Activated B cell treated with CpG ODN at 0.5 μM for 24 hours (primary cell): ENCODE data around the gene C5orf58. TPM values are rescaled to one million over a fixed set of nuclear protein-coding genes. Genes with fewer than 3 reads are reported as not detected.

Experiments
- ATAC-seq: fragments of 200-7000 bp; cut with Tn5 transposase; one replicate; pipeline ENCODE4 v1.10.0; 2021; ENCODE audit warnings: low read depth, mild to moderate bottlenecking, moderate library complexity
- CTCF ChIA-PET: fragments of 350-600 bp; sonication (Branson Sonifier 250); formaldehyde crosslinking; loops from one replicate; lab custom pipeline; 2021; ENCODE audit warnings: antibody characterized with exemption; lab: Charles Lee
- POLR2A ChIA-PET: fragments of 350-600 bp; sonication (Branson Sonifier 250); formaldehyde crosslinking; loops from one replicate; lab custom pipeline; 2021; ENCODE audit warnings: antibody characterized with exemption; lab: Charles Lee
- DNase-seq: peaks from one replicate; pipeline ENCODE4 v3.0.0; 2022
- H3K27ac Mint-ChIP-seq: one replicate; pipeline ENCODE4 v1.8.0; 2020; ENCODE audit warnings: mixed read lengths
- H3K27me3 Mint-ChIP-seq: one replicate; pipeline ENCODE4 v1.8.0; 2021; ENCODE audit warnings: mixed read lengths
- H3K36me3 Mint-ChIP-seq: one replicate; pipeline ENCODE4 v1.8.0; 2021; ENCODE audit warnings: low read depth, mixed read lengths
- H3K4me1 Mint-ChIP-seq: one replicate; pipeline ENCODE4 v1.8.0; 2021; ENCODE audit warnings: mixed read lengths
- H3K4me3 Mint-ChIP-seq: one replicate; pipeline ENCODE4 v1.8.0; 2020; ENCODE audit warnings: mild to moderate bottlenecking, mixed read lengths
- H3K9me3 Mint-ChIP-seq: one replicate; pipeline ENCODE4 v1.8.0; 2020; ENCODE audit warnings: mixed read lengths
- intact Hi-C: fragments of 100-400 bp; cut with micrococcal nuclease; formaldehyde crosslinking; loops from one replicate; pipeline ENCODE4 v1.15.1; 2024
- total RNA-seq: library from RNA; stranded (reverse); gene quantifications from 2 replicates; pipeline ENCODE4 v1.2.3, GENCODE V29; 2022
- TF ChIP-seq, protein P1 (sequence below): fragments of 200-600 bp; IDR thresholded peaks from one replicate; pipeline ENCODE4 v1.8.0; 2022; ENCODE audit warnings: antibody characterized with exemption, mild to moderate bottlenecking

C5orf58 gene
- total RNA-seq, 1 donor from 2014 or later, result not detected

DNA sequence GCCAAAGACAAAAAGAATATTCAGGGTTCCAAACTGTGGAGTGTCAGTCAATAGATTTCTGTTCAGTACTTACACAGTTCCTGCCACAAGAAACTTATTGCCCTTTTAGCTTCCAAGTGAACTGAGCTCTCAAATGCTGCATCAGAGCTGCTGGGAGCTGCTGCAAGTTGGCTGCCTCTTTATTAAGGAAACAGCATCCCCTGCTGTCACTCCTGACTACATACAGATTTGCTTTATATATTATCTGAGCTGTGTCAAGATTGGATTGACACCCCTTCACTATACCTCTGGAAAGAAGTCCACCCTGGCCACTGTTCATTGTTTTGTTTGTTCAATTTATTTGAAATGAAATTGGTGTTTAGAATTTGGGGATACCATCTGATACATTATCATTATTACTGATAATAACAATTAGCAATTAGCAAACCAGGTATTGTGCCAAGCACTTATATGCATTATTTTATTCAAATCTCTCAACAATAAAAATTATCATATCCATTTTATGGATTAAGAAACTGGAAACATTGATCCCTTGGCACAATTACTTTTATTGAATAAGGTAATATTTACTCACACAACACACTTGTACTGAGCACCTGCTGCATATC lies 16.4 kb upstream of the C5orf58 start:
- no peak overlapping the region for H3K4me3 Mint-ChIP-seq
- intact Hi-C loops, result no loop called here
- ChIA-PET POLR2A (no interaction called here), CTCF (interaction anchor here (1.0 to 1.1 kb wide), 2 partner anchors 10 to 115 kb away, joined by 4 to 5 read pairs; no protein-coding TSS in a partner anchor)
- H3K9me3 Mint-ChIP-seq, result no peaks in the 10 kb centered on the region
- H3K27me3 Mint-ChIP-seq, result peaks cover 13% of the 10 kb centered on the region
- ATAC-seq (no peak), DNase-seq (no peak)
- H3K36me3 Mint-ChIP-seq, result no peaks in the 10 kb centered on the region
- TF ChIP-seq, protein P1, sequence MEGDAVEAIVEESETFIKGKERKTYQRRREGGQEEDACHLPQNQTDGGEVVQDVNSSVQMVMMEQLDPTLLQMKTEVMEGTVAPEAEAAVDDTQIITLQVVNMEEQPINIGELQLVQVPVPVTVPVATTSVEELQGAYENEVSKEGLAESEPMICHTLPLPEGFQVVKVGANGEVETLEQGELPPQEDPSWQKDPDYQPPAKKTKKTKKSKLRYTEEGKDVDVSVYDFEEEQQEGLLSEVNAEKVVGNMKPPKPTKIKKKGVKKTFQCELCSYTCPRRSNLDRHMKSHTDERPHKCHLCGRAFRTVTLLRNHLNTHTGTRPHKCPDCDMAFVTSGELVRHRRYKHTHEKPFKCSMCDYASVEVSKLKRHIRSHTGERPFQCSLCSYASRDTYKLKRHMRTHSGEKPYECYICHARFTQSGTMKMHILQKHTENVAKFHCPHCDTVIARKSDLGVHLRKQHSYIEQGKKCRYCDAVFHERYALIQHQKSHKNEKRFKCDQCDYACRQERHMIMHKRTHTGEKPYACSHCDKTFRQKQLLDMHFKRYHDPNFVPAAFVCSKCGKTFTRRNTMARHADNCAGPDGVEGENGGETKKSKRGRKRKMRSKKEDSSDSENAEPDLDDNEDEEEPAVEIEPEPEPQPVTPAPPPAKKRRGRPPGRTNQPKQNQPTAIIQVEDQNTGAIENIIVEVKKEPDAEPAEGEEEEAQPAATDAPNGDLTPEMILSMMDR, result no peak
- no peak overlapping the region for H3K27ac Mint-ChIP-seq
- peaks cover 2% of the 10 kb centered on the region for H3K4me1 Mint-ChIP-seq

DNA sequence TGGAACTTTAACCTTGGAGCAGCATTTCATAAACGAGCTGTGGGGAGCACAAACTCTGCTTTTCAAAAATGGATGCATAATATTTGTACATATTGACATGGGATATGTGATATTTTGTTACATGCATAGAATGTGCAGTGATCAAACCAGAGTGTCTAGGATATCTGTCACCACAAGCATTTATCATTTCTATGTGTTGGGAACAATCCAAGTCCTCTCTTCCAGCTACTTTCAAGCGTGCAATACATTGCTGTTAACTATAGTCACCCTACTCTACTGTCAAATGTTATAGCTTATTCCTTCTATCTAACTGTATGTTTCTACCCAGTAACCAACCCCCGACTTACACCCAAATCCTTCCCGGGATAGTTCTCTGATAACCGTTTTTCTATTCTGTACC lies 15.0 kb upstream of the C5orf58 start:
- no peak for ATAC-seq
- ChIA-PET CTCF (interaction anchor here (1.2 to 1.3 kb wide), 3 partner anchors 8 to 203 kb away, joined by 3 read pairs; no protein-coding TSS in a partner anchor), POLR2A (no interaction called here)
- H3K4me1 Mint-ChIP-seq, result peaks cover 2% of the 10 kb centered on the region
- no peak overlapping the region for H3K27ac Mint-ChIP-seq
- DNase-seq, result no peak
- H3K27me3 Mint-ChIP-seq, result peaks cover 10% of the 10 kb centered on the region
- no peaks in the 10 kb centered on the region for H3K9me3 Mint-ChIP-seq
- no peaks in the 10 kb centered on the region for H3K36me3 Mint-ChIP-seq
- intact Hi-C loops, result no loop called here
- no peak overlapping the region for H3K4me3 Mint-ChIP-seq
- TF ChIP-seq, protein P1, result no peak

DNA sequence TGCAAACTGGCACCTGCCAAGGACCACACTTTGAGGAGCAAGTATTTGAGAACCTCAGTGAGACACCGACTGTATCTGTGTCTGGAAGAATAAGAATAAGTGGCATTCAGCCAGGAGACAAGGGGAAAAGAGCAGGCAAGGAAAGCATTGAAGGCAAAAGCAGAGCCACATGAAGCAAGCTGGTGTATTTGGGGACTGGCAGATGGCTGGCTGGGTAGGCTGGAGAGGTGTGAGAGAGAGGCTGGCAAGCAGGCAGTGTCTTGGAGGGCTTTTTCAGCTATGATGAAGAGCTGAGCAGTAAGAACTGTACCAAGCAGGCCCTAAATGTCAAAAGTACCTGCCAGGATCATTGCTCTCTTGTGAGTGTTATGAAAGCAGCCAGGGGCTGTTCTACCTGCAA lies 14.1 kb upstream of the C5orf58 start:
- POLR2A ChIA-PET, result no interaction called here
- no peak overlapping the region for H3K4me3 Mint-ChIP-seq
- no peak overlapping the region for H3K27ac Mint-ChIP-seq
- DNase-seq (no peak), ATAC-seq (no peak)
- CTCF ChIA-PET, result interaction anchor here (1.2 to 1.3 kb wide), 2 partner anchors 7 to 34 kb away, joined by 3 read pairs; no protein-coding TSS in a partner anchor
- H3K9me3 Mint-ChIP-seq, result no peaks in the 10 kb centered on the region
- peaks cover 2% of the 10 kb centered on the region for H3K4me1 Mint-ChIP-seq
- intact Hi-C loops, result no loop called here
- peaks cover 9% of the 10 kb centered on the region for H3K27me3 Mint-ChIP-seq
- H3K36me3 Mint-ChIP-seq, result no peaks in the 10 kb centered on the region
- TF ChIP-seq, protein P1, result no peak

DNA sequence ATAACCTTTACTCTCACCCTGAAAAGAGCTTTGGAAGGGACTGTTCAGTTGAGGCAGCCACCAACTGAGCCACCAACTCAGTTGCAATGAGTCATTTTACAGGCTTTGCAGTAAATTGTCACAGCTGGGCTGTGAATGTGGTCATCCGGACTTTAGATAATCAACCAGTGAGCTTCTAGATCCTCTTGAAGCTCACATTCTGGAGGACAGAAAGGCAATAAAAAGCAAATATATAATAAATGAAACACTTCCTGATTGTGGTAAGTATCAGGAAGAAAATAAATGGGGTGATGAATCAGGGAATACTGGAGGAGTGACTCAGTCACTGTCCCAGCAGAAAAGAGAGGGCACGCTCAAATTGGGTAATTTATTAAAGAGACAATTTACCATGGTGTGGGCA lies 13.2 kb upstream of the C5orf58 start:
- TF ChIP-seq, protein P1, result no peak
- Mint-ChIP-seq H3K27ac (no peak overlapping the region), H3K9me3 (no peaks in the 10 kb centered on the region), H3K4me3 (no peak overlapping the region), H3K27me3 (peaks cover 6% of the 10 kb centered on the region), H3K4me1 (peaks cover 2% of the 10 kb centered on the region), H3K36me3 (no peaks in the 10 kb centered on the region)
- ATAC-seq, result no peak
- ChIA-PET CTCF (no interaction called here), POLR2A (no interaction called here)
- intact Hi-C loops, result no loop called here
- DNase-seq, result no peak

DNA sequence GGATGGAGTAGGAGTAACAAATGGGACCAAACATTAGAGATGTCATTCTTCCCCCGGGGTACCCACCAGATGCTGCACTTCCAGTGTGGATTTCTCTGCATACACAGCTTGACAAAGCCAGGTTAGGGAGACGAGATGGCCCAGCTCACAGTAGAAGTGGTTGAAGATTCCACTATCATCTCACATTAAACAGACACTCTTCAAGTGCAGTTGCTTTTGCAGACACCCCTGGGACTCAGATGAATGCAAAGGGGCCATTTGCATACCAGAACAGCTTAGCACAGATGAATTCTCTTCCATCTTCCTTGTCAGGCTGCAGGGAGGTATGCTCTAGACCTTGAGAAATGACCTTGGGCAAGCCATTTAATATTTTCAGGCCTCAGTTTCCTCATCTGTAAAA lies 12.6 kb upstream of the C5orf58 start:
- TF ChIP-seq, protein P1, result no peak
- H3K27ac Mint-ChIP-seq, result no peak overlapping the region
- CTCF ChIA-PET, result no interaction called here
- no peaks in the 10 kb centered on the region for H3K36me3 Mint-ChIP-seq
- peaks cover 6% of the 10 kb centered on the region for H3K27me3 Mint-ChIP-seq
- DNase-seq (no peak), ATAC-seq (no peak)
- H3K4me3 Mint-ChIP-seq, result no peak overlapping the region
- H3K4me1 Mint-ChIP-seq, result peaks cover 2% of the 10 kb centered on the region
- no peaks in the 10 kb centered on the region for H3K9me3 Mint-ChIP-seq
- intact Hi-C loops, result no loop called here
- POLR2A ChIA-PET, result no interaction called here
